Activated T-cell treated with anti-CD3 and anti-CD28 coated beads, Interleukin-2, amount 50 U/mL, for 4 hours (primary cell): ENCODE results near the gene HOXA10. TPM values are rescaled to one million over a fixed set of nuclear protein-coding genes. Genes with fewer than 3 reads are reported as not detected.
A peak's percentile ranks its signal among the peaks of the same experiment; 100 is the strongest.

Experiments used
- ATAC-seq, 2 donors: fragments of 200-7000 bp; cut with Tn5 transposase; one replicate each; pipeline ENCODE4 v1.10.0; 2021
- DNase-seq: peaks from one replicate; pipeline ENCODE4 v3.0.0-alpha.2; 2020
- H3K27me3 Mint-ChIP-seq: one replicate; pipeline ENCODE4 v1.8.0; 2021; ENCODE audit warnings: low read depth, mixed read lengths
- H3K36me3 Mint-ChIP-seq: one replicate; pipeline ENCODE4 v1.8.0; 2022; ENCODE audit warnings: mixed read lengths; ENCODE audit not compliant: insufficient read depth
- H3K4me1 Mint-ChIP-seq: one replicate; pipeline ENCODE4 v1.8.0; 2021; ENCODE audit warnings: low read depth, mixed read lengths
- H3K4me3 Mint-ChIP-seq: one replicate; pipeline ENCODE4 v1.8.0; 2021; ENCODE audit warnings: mild to moderate bottlenecking, moderate library complexity, mixed read lengths
- H3K9me3 Mint-ChIP-seq: one replicate; pipeline ENCODE4 v1.8.0; 2021; ENCODE audit warnings: mixed read lengths
- total RNA-seq, 3 donors: library from RNA; stranded (reverse); gene quantifications; one replicate each; pipeline ENCODE4 v1.2.1, GENCODE V29; 2021

HOXA10 gene
- total RNA-seq, 3 donors from 2014 or later, result 0.08 to 0.14 (median 0.10) TPM

DNA sequence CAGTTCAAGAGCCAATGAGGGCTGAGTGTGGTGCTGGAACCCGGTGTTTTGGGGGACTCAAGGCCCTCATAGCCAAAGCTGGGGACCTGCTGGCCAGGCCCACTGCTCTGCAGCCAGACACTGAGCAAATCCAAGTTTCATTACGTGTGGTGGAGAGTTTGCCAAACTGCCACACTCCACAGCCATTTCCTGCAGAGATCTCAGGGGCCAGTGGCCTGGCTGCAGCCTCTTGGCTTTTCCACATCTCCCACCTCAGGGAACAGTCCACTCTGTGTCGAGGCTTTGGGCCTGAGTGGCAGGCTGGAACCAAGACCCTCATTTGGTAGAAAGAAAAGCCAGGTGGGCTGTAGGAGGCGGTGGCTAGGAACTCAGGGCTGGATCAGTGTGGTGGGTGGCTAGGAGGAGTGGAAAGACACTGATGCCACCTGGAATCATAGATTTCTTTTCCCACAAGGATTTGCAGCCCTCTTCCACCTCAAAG lies 7.7 kb upstream of the HOXA10 start:
- Mint-ChIP-seq H3K9me3 (no peaks in the 10 kb centered on the region), H3K27me3 (peaks cover 81% of the 10 kb centered on the region), H3K36me3 (no peaks in the 10 kb centered on the region), H3K4me3 (no peak overlapping the region), H3K4me1 (peaks cover 28% of the 10 kb centered on the region)
- DNase-seq, result no peak
- no peak for ATAC-seq

DNA sequence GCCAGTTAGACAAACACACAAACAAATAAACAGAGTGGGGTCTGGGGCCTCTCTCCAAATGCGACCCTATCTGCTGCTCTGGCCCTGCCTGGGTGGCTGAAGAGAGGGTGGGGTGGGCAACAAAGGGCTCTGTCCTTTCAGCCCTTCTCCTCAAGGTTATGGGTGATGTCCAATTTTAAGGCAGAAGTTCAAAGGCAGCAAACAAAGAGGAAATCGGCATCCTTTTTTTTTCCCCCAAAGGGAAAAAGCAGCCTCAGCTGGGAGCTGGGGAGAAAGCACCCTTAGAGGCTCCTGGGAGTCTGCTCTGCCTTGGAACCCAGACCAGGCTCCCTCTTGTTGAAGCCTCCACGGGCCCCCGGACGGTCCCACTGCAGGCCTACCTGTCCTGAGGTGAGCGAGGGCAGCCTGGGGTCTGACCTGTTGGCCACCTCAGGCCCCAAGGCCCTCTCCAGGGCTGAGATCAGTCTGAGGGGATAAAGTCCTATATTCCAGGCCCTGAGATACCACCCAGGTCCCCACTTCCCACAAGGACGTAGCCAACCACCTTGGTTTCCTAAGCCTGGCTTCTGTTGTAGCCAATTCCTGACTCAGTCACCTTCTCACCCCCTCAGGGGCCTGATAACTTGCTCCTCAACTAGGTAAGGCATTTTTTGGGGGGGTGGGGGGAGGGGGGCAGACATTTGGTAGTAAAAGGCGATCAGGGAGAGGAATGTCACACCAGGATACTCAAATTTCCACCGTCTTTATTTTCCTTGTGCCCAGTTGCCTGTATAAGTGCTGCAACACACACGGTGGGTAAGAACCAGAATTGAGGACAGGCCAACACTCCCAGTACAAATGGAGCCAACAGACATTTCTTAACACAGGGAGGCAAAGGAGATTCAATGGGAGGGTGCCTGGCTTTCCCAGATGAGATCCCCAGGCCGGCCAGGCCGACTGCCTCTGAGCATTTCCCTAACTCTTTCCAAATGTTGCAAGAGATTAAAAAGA lies 6.6 kb upstream of the HOXA10 start:
- DNase-seq (no peak), ATAC-seq (no peak)
- H3K27me3 Mint-ChIP-seq, result peaks cover 81% of the 10 kb centered on the region
- H3K4me3 Mint-ChIP-seq, result no peak overlapping the region
- peaks cover 22% of the 10 kb centered on the region for H3K4me1 Mint-ChIP-seq
- no peaks in the 10 kb centered on the region for H3K36me3 Mint-ChIP-seq
- no peaks in the 10 kb centered on the region for H3K9me3 Mint-ChIP-seq

DNA sequence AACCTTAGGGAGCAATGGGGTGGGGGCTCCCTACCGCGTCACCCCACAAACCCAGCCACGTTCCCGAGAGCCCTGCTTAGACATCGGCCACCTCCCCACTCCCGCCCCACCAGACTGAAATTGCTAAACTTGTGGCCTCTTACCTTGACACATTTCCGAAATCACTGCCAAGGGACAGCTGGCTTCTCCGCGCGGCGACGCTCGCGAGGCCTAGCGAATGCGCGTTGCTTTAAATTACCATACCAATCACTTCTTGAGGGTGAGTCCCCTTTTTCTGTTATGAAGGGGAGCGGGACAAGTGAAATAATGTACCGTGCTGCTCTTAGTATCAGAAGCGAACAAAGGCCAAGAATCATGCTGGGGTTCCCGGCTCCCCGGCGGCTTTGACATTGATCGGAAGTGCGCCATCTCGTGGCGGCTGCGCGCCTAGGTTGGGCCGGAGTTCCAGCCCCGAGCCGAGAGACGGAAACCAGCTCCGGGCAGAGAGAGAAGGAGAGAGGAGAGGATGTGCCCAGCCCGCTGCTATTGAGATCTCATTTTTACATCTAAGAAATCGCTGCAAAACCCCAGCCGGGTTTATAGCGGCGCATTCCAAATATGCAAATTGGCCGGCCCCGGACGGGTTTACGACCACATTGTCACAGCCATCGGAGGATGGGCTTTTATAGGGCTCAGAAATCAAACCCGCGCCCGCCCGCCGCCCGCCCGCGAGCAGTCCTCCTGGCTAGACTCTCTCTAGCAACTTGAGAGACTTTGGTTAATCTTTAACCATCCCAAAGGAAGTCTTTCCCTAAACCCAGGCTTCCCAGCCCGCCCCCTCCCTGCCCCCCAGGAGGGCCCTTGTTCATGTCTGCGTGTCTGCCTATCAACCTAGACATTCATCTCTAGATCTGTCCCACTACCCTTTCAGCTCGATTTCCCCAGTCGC lies 5.6 kb upstream of the HOXA10 start:
- peaks cover 16% of the 10 kb centered on the region for H3K4me1 Mint-ChIP-seq
- ATAC-seq (peak; percentile 68 to 70), DNase-seq (peak; percentile 55)
- H3K4me3 Mint-ChIP-seq, result peak overlapping the region; percentile 0
- no peaks in the 10 kb centered on the region for H3K36me3 Mint-ChIP-seq
- peaks cover 80% of the 10 kb centered on the region for H3K27me3 Mint-ChIP-seq
- no peaks in the 10 kb centered on the region for H3K9me3 Mint-ChIP-seq

DNA sequence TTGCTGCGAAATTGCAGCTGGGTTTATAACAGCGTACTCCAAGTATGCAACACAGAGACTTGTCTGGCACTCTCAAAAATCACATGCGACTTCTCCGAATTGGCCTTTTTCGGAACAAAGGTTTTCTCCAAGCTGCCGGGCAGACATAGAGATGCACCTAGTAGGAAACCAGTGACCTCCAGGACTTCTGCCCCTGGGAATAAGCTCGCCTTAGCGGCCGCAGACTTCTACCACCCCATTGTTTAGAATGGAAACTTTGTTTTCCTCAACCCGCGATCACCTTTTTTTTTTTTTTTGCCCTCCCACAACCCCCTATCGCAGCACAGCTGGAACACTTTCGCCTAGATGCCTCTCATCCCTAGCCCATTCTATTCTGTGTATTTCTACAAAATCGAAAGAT lies 4.9 kb upstream of the HOXA10 start:
- Mint-ChIP-seq H3K27me3 (peaks cover 80% of the 10 kb centered on the region), H3K4me1 (peaks cover 11% of the 10 kb centered on the region)
- no peak for DNase-seq

DNA sequence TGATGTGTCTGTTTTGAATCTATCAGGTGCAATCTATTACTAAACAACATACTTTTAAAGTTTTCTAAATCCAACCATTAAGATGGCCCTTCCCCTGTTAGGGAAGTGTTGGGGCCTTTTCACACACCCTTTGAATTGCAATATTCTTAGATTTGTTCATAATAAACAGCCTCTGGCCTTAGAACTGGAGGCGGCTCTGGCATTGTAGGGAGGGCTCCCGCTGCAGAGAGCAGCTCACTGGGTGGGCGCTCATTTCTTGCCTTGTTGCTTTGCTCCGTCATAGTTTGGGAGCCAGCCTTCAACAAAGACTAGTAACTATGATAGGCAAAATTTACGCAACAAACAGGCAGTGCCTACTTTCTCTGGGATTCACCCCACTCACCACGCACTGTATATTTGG lies 4.2 kb upstream of the HOXA10 start:
- H3K27me3 Mint-ChIP-seq, result peaks cover 74% of the 10 kb centered on the region
- no peak for DNase-seq
- H3K9me3 Mint-ChIP-seq, result no peaks in the 10 kb centered on the region
- H3K4me3 Mint-ChIP-seq, result no peak overlapping the region
- no peak for ATAC-seq
- H3K4me1 Mint-ChIP-seq, result peaks cover 7% of the 10 kb centered on the region
- no peaks in the 10 kb centered on the region for H3K36me3 Mint-ChIP-seq

More for the DNA sequence above, 4.9 kb upstream of the HOXA10 start:
- Mint-ChIP-seq H3K9me3 (no peaks in the 10 kb centered on the region), H3K4me3 (no peak overlapping the region), H3K36me3 (no peaks in the 10 kb centered on the region)
- ATAC-seq, result no peak

DNA sequence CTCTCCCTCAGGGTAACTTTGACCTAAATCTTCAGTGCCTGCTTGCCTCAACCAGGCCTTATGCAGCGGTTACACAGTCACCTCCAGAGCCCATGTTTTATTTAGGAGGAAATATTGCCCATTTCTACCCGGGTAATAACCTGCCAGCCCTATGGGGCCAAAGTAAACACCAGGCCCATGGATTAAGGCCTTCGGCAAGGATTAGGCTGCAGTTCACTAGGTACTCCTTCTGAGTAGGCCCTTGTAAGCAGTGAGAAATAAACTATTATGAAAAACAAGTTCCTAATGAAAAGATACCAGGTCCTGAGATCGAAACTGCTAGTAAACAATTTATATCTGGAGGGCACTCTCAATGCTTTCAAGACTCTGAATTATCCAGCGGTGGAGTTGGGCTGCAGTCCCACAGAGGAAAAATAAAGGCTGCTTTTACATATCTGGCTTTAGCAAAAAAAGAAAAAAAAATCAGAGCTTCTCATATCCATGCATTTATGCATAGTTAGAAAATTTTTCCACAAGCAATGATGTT lies 3.7 kb upstream of the HOXA10 start:
- Mint-ChIP-seq H3K9me3 (no peaks in the 10 kb centered on the region), H3K27me3 (peaks cover 72% of the 10 kb centered on the region)
- no peak for DNase-seq

DNA sequence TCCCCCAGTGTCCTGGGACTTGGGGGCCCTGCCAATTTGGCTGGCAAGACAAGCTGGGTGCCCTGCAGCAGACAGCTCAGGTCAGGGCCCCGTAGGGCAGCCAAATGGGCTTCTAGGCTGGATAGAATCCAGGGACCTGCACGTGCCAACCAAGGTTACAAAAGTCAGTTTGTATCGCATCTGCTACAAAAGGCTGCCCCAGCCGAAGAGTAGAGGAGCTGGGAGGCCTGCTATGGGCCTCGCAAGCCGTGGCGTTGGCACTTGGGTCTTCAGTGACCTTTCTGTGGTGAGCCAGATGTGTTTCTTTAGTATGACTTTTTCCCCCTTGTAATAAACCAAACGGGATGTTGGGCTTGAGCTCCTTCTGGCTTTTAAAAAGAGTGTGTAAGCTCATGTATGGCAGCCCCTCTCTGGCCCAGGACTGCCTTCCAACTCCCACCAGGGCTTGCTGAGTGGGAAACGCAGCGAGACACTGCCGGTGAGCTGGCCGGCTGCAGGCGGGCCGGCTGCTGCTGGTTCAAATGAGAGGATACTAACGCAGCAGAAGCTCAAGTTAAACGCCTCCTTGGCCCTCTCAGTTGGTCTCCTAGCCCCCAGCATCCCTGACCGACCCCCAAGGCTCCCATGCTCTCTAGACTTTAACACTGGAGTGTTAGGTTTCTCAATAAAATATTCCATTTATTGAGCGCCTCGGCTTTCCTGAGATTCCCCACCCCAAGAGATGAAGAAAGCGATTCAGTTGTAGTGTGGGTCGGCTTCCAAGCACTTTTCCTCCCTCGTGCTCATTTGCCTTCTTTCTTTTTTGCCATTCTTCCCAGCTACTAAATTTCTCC lies 3.1 kb upstream of the HOXA10 start:
- DNase-seq (no peak), ATAC-seq (no peak)
- no peaks in the 10 kb centered on the region for H3K36me3 Mint-ChIP-seq
- no peak overlapping the region for H3K4me3 Mint-ChIP-seq
- peaks cover 9% of the 10 kb centered on the region for H3K4me1 Mint-ChIP-seq
- peaks cover 69% of the 10 kb centered on the region for H3K27me3 Mint-ChIP-seq
- H3K9me3 Mint-ChIP-seq, result no peaks in the 10 kb centered on the region

More for the DNA sequence above, 3.7 kb upstream of the HOXA10 start:
- H3K4me3 Mint-ChIP-seq, result no peak overlapping the region
- H3K4me1 Mint-ChIP-seq, result peaks cover 7% of the 10 kb centered on the region
- no peak for ATAC-seq
- H3K36me3 Mint-ChIP-seq, result no peaks in the 10 kb centered on the region

DNA sequence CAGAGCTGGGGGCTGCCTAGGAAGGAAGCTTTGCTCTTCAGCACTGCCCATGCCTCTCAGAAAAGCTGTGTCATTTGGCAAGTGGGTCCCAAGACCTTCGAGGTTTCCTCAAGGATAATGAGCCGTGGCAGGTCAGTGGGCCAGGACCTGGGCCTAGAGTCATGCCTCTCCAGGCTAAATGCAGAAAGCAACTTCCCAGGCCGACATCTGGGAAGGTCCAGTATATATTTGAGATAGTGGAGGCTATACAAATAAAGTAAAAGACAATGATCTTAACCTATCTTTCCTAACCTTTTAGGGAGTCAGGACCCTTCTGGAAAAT lies 2.4 kb upstream of the HOXA10 start:
- no peak overlapping the region for H3K4me3 Mint-ChIP-seq
- H3K27me3 Mint-ChIP-seq, result peaks cover 72% of the 10 kb centered on the region
- no peak for ATAC-seq

DNA sequence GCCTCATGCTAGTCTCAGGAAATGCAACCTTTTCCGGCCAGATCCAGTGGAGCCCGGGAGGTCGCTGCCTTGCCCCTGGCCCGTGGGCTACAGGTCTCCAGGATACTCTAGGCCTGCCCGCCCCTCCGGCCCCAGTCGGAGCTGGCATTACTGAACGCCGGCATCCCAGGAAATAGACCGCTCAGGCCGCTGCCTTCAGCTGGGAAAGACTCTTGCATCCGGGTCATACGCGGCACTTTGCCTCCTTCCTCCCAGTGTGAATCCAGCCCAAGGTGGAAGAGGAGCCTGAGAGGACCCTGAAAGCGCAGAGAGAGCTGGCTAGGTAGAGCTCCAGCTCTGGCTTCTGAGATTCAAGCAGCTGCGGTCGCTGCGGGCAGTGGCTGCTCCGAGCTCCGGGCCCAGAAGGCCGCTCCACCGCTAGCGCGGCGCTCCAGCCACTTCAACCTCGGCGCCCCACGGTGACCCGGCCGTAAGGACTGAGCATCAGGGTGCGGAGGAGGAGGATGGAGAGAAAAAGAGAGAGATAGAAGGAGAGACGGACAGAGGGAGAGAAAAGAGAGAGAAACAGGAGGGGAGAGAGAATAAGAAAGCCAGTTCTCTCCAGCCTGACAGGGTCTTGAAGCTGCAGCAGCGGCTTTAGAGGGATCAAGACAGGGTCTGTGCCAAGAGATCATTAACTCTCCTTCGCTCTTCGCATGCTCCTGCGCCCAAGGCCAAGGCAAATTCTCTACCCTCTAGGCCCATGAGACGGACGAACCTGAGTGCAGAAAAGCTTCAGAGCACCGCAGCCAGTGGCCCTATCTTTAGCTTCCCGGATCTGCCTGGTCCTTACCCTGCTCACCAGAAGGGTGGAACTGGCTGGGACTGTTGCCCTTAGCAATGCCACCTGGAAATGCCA lies 1.8 kb upstream of the HOXA10 start:
- no peak for DNase-seq
- H3K9me3 Mint-ChIP-seq, result no peaks in the 10 kb centered on the region
- no peak for ATAC-seq

More for the DNA sequence above, 2.4 kb upstream of the HOXA10 start:
- H3K9me3 Mint-ChIP-seq, result no peaks in the 10 kb centered on the region
- H3K36me3 Mint-ChIP-seq, result no peaks in the 10 kb centered on the region
- peaks cover 15% of the 10 kb centered on the region for H3K4me1 Mint-ChIP-seq
- DNase-seq, result no peak

DNA sequence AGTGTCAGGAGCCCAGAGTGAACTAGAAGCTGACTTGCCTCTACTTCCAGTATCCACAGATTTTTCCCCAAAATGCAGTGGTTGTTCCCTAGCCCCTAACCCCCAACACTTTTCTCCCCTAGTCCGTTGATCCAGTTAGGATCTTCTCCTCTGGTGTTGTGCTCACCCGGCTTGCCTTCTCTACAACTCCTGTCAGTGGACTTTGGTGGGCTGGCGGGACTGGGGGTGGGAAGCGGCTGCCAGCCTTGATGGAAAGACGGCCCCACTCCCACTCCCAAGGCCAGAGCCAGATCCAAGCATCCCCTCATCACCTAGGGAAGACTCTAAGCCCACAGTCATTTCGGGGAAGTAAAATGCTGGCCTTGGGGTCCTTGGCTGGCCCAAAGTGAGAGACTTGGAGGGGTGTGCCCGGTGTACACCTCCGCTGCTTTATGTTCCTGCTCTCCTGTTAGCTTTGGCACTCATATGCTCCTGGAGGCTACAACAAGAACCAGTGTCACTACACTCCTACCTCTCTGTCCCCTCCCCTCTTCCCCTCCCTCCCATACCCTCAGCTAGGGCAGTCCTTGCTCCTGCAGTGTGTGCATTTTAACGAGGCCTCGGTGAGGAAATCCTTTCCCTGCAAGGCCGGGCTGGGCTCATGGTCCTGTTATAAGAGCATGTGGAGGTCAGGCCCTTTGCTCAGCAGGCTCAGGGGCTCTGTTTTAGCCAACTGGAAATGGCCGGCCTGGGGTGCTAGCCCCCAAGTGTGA lies 930 bp upstream of the HOXA10 start:
- DNase-seq (no peak), ATAC-seq (no peak)
- Mint-ChIP-seq H3K27me3 (peaks cover 76% of the 10 kb centered on the region), H3K4me1 (peaks cover 19% of the 10 kb centered on the region), H3K4me3 (peak overlapping the region; percentile 46), H3K36me3 (no peaks in the 10 kb centered on the region), H3K9me3 (no peaks in the 10 kb centered on the region)

More for the DNA sequence above, 1.8 kb upstream of the HOXA10 start:
- Mint-ChIP-seq H3K4me3 (no peak overlapping the region), H3K27me3 (peaks cover 74% of the 10 kb centered on the region), H3K36me3 (no peaks in the 10 kb centered on the region), H3K4me1 (peaks cover 16% of the 10 kb centered on the region)

DNA sequence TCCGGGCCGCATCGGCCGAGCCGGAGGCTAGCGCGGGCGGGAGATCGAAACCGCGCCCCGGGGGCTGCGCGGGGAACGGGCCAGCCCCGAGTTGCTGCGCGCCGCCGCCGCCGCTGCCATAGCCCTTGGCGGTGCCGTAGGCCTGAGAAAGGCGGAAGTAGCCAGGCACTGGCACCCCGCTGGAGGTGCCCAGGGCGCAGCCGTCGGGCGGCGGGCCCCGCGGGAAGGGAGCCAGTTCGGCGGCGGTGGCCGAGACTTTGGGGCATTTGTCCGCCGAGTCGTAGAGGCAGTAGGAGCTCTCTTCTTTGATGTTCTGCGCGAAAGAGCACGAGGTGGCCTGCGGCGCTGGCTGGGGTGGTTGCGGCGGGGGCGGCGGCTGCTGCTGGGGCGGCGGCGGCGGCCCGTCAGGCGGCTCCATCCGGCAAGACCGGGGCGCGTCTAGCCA lies 587 bp downstream of the HOXA10 start:
- Mint-ChIP-seq H3K27me3 (peaks cover 74% of the 10 kb centered on the region), H3K9me3 (no peaks in the 10 kb centered on the region), H3K4me3 (no peak overlapping the region), H3K36me3 (no peaks in the 10 kb centered on the region), H3K4me1 (peaks cover 22% of the 10 kb centered on the region)
- no peak for DNase-seq
- peak; percentile 63 to 70 for ATAC-seq

DNA sequence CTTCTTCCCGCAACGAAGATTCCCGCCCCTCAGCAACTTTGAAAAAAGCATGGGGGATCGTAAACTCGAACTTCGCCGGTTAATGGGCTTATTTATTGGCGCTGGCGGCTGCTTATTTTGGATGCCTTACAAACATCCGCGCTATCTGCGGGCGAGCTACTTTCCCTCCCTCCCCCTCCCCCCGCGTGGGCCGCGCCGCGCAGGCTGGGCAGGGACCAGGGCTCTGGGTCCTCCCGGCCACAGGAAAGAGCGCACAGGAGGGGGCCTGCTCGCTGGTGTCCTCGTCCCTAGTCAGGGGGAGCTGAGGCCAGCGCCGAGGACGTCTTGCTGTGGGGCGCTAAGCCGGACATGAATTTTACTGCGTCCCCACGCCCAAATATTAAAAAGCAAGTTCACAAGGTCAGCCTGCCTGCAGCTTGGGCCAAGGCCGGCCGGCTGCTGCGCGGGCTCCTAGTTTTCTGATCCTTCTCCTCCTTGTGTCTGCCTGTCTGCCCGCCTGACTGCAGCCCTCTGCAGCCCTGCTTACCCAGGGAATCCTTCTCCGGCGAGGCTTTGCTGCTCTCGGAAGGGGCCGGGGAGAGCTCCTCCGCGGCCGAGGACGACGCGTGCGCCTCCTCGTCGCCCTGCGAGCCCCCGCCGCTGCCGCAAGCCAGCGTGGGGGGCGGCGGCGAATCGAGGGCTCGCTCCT lies 1.2 kb downstream of the HOXA10 start:
- no peak overlapping the region for H3K4me3 Mint-ChIP-seq
- no peaks in the 10 kb centered on the region for H3K36me3 Mint-ChIP-seq
- H3K4me1 Mint-ChIP-seq, result peaks cover 24% of the 10 kb centered on the region
- ATAC-seq, result peak; percentile 23 to 29
- H3K9me3 Mint-ChIP-seq, result no peaks in the 10 kb centered on the region
- no peak for DNase-seq
- H3K27me3 Mint-ChIP-seq, result peaks cover 75% of the 10 kb centered on the region
